SU-DHL-6 (cell line): ENCODE results near the gene SWT1.

Experiments
- H2AFZ ChIP-seq: fragments of 200-600 bp; sonication (generic); 2 replicates; pipeline ENCODE4 v1.6.1; 2014; ENCODE audit warnings: low read depth, mild to moderate bottlenecking, moderate library complexity, mixed read lengths, antibody characterized with exemption, low read length; ENCODE audit not compliant: severe bottlenecking
- H3F3A ChIP-seq: fragments of 200-600 bp; shearing (Covaris generic); 2 replicates; pipeline ENCODE4 v1.6.0; 2016; ENCODE audit warnings: antibody characterized with exemption, mild to moderate bottlenecking; ENCODE audit not compliant: insufficient read depth
- H3K27ac ChIP-seq: fragments of 200-600 bp; sonication (generic); 2 replicates; pipeline ENCODE4 v1.5.1; 2016; ENCODE audit warnings: low read depth, mild to moderate bottlenecking, low read length, moderate library complexity, mixed read lengths
- H3K27me3 ChIP-seq: fragments of 200-600 bp; sonication (generic), shearing (Covaris generic); 2 replicates; pipeline ENCODE4 v1.6.0; 2014; ENCODE audit warnings: mild to moderate bottlenecking, low read length
- H3K36me3 ChIP-seq: fragments of 200-600 bp; sonication (generic); 2 replicates; pipeline ENCODE4 v1.6.1; 2014; ENCODE audit warnings: mild to moderate bottlenecking, low read length, mixed read lengths
- H3K4me2 ChIP-seq: fragments of 300-600, 200-600 bp; shearing (Covaris generic), sonication (generic); 2 replicates; pipeline ENCODE4 v1.6.0; 2014; ENCODE audit warnings: low read length, low read depth, mild to moderate bottlenecking; ENCODE audit not compliant: poor library complexity, severe bottlenecking
- H3K4me3 ChIP-seq: fragments of 200-600 bp; sonication (generic); 2 replicates; pipeline ENCODE4 v1.5.1; 2014; ENCODE audit warnings: antibody characterized with exemption, low read length, mild to moderate bottlenecking, mixed read lengths; ENCODE audit not compliant: insufficient read depth, poor library complexity, severe bottlenecking
- H3K79me2 ChIP-seq: fragments of 200-600 bp; sonication (generic); 2 replicates; pipeline ENCODE4 v1.6.1; 2014; ENCODE audit warnings: mild to moderate bottlenecking, low read length, moderate library complexity; ENCODE audit not compliant: insufficient read depth
- H3K9ac ChIP-seq: fragments of 200-600 bp; sonication (generic); 2 replicates; pipeline ENCODE4 v1.7.0; 2014; ENCODE audit warnings: mild to moderate bottlenecking, low read length
- H3K9me2 ChIP-seq: fragments of 200-600 bp; sonication (generic); replicated peaks from 2 replicates; pipeline ENCODE4 v1.6.1; 2014; ENCODE audit warnings: low read length; ENCODE audit not compliant: insufficient read depth
- H3K9me3 ChIP-seq: fragments of 200-600 bp; sonication (generic); 2 replicates; pipeline ENCODE4 v1.6.1; 2014; ENCODE audit warnings: low read length, mixed read lengths; ENCODE audit not compliant: insufficient read depth
- H4K20me1 ChIP-seq: fragments of 200-600 bp; sonication (generic); 2 replicates; pipeline ENCODE4 v1.6.1; 2014; ENCODE audit warnings: low read depth, mild to moderate bottlenecking, antibody characterized with exemption, low read length, moderate library complexity, mixed read lengths
- EZH2phosphoT487 ChIP-seq: fragments of 200-600 bp; sonication (generic), shearing (Covaris generic); conservative IDR thresholded peaks from 2 replicates; pipeline ENCODE4 v1.6.1; 2018; ENCODE audit warnings: mild to moderate bottlenecking, antibody characterized with exemption, low read length, moderate library complexity, mixed read lengths
- TF ChIP-seq, protein P1 (sequence below): fragments of 200-600 bp; sonication (generic); IDR thresholded peaks from one replicate; pipeline ENCODE4 v1.5.1; 2017; ENCODE audit warnings: antibody characterized with exemption, mild to moderate bottlenecking, low read length, moderate library complexity; ENCODE audit not compliant: insufficient read depth, poor library complexity, severe bottlenecking

Gene SWT1

DNA sequence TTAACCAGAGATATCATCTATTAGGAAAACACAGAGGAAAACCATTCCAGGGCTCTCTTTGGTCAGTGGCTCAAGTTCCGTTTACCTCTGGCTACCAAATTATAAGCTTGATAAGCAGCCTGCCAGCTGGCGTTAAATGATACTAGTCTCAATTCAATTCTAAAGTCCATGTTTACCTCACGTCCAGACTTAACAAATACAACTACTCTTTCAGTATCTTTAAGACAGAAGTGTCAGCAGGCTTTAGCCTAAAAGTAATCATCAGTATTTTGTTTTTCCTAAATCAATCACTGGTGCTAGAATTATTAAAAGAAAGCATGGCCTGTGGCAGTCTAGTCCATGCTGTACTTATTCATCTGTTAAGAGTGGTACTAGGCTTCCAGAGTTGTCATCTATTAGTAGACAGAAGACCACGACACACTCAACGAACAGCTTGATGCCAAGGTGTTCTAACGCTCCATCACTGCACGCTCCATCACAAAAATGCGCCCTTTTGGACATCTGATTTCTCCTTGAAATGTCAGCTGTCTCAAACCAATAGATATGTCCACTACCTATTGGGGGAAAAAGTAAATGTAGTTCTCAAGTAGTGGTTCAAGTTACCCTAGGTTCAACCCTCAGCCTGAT lies 158.6 kb downstream of the SWT1 start:
- peak overlapping the region; percentile 27; the same call in 1 of the 2 replicates for H3K27ac ChIP-seq
- H3F3A ChIP-seq = peaks cover 9% of the 10 kb centered on the region
- TF ChIP-seq, protein P1, sequence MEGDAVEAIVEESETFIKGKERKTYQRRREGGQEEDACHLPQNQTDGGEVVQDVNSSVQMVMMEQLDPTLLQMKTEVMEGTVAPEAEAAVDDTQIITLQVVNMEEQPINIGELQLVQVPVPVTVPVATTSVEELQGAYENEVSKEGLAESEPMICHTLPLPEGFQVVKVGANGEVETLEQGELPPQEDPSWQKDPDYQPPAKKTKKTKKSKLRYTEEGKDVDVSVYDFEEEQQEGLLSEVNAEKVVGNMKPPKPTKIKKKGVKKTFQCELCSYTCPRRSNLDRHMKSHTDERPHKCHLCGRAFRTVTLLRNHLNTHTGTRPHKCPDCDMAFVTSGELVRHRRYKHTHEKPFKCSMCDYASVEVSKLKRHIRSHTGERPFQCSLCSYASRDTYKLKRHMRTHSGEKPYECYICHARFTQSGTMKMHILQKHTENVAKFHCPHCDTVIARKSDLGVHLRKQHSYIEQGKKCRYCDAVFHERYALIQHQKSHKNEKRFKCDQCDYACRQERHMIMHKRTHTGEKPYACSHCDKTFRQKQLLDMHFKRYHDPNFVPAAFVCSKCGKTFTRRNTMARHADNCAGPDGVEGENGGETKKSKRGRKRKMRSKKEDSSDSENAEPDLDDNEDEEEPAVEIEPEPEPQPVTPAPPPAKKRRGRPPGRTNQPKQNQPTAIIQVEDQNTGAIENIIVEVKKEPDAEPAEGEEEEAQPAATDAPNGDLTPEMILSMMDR = no peak
- TF ChIP-seq EZH2phosphoT487 = no peak
- no peaks in the 10 kb centered on the region for H3K9me3 ChIP-seq
- peak overlapping the region; percentile 92 for H3K4me2 ChIP-seq
- H3K9ac ChIP-seq = peak overlapping the region; percentile 100
- H3K79me2 ChIP-seq = peaks cover 64% of the 10 kb centered on the region
- H2AFZ ChIP-seq = no peak overlapping the region
- peaks cover 8% of the 10 kb centered on the region; the same call in 1 of the 2 replicates for H3K36me3 ChIP-seq
- H3K4me3 ChIP-seq = peak overlapping the region; percentile 95
- H3K27me3 ChIP-seq = no peaks in the 10 kb centered on the region
- no peaks in the 10 kb centered on the region for H3K9me2 ChIP-seq
- H4K20me1 ChIP-seq = peaks cover 47% of the 10 kb centered on the region

DNA sequence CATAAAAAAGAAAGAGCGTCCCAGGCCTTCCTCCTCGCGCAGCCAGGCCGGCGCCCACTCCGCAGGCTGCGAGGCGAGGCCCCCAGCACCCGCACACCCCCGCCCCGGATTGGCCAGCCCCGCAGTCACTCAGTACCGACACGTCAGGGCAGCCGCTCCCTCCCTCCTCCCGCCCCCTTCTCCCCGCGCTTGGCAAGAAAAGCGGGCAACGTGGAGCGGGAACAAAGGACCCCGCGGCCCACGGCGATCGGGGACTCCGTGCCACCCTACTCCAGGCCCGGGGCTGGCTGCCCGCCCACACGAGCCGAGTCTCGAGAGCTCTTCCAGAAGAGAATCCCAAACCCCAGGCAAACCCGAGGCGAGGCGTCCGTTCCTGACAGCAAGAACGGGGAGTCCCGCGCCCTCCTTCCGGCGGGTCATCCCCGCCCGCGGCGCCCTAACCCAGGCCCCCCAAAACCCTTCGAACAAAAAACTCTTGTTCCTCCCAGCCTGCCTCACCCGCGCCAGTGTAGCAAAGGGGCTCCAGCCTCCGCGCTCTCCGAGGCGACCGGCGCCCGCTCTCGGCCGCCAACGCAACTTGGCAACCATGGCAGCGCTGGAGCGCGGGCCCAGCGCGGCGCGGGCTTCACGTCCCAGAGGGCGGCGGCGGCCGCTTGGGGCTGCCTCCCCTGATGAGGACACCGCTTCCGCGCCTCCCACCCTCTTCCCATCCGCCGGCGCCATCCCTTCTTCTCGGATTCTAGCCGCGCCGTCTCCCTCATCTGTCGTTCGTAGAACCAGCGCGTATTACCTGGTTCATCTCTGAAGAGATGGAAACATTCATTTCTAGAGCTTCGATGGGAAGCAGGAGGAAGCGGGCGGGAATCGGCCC lies 159.4 kb downstream of the SWT1 start:
- peak overlapping the region; percentile 85 for H3K27ac ChIP-seq
- peaks cover under 1% of the 10 kb centered on the region; the same call in 1 of the 2 replicates for H3K36me3 ChIP-seq
- H3K4me2 ChIP-seq = peak overlapping the region; percentile 92
- peaks cover 41% of the 10 kb centered on the region for H4K20me1 ChIP-seq
- H3K9me2 ChIP-seq = no peaks in the 10 kb centered on the region
- H3F3A ChIP-seq = peaks cover 9% of the 10 kb centered on the region
- H3K4me3 ChIP-seq = peak overlapping the region; percentile 95
- no peaks in the 10 kb centered on the region for H3K27me3 ChIP-seq
- peak overlapping the region; percentile 56 for H2AFZ ChIP-seq
- H3K9me3 ChIP-seq = no peaks in the 10 kb centered on the region
- H3K79me2 ChIP-seq = peaks cover 56% of the 10 kb centered on the region
- H3K9ac ChIP-seq = peak overlapping the region; percentile 100
- TF ChIP-seq, protein P1 = no peak
- TF ChIP-seq EZH2phosphoT487 = no peak

DNA sequence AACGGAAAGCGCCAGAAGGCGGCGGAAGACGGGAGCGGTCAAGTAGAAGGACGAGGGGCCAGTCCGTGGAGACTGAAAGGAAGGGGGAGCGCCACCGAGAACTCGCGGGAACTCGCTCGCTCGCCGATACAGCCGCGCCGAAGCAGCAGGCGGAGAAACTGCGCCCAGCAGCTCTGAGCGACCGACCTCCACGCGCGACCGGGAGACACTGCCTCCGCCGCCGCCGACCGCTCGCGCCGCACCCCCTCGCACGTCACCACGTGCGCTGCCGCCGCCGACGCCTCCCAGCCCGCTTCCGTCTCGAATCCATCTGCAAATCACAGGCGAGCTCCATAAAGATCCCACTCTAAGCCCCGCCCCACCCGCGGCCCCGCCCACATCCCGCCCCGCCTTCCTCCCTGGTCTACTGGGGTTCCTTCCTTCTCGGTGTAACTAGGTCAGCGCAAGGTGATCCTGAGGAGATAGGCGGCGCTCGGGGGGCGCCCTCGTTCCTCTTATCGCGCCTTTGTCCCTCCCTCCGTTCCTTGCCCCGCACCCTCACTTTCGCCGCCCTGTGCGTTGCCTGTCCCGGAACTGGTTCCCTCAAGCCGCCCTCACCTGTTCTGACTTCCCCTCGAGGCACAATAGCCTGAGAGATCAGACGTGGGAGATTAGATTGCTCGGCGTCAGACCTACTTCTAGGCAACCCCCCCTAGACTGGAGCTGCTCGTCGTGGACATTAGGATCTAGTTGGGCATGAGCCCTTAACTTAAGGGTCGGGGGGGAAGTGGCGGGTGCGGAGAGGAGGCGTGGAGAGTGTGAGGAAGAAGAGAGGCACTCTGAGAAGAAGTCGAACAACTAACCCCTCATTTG lies 160.3 kb downstream of the SWT1 start, which contains the start of gene IVNS1ABP:
IVNS1ABP (minus strand) TSS at position 210 of the 852 bp plus-strand sequence. CDS start 7,750 bp downstream, outside the sequence.
- H3K4me3 ChIP-seq = peak within 1 kb of the TSS; percentile 95
- H3K9ac ChIP-seq = peak within 1 kb of the TSS; percentile 100
- H2AFZ ChIP-seq = peak within 1 kb of the TSS; percentile 98
- peaks cover 37% of the 10 kb centered on the region for H4K20me1 ChIP-seq
- H3K4me2 ChIP-seq = peak within 1 kb of the TSS; percentile 99
- H3K9me3 ChIP-seq = no peaks in the 10 kb centered on the region
- H3K36me3 ChIP-seq = no peaks in the 10 kb centered on the region
- TF ChIP-seq, protein P1 = peak; percentile 47
- no peak for TF ChIP-seq EZH2phosphoT487
- H3K9me2 ChIP-seq = no peaks in the 10 kb centered on the region
- H3K27me3 ChIP-seq = no peaks in the 10 kb centered on the region
- H3K27ac ChIP-seq = peak within 1 kb of the TSS; percentile 89
- peaks cover 47% of the 10 kb centered on the region for H3K79me2 ChIP-seq
- peaks cover 9% of the 10 kb centered on the region for H3F3A ChIP-seq
